Left hindlimb (tissue), 1 donor: ENCODE measurements around the gene TRIM66.

Source experiments
- DNase-seq: peaks from one replicate; pipeline ENCODE4 v3.0.0-alpha.2; 2018

The TRIM66 gene, protein sequence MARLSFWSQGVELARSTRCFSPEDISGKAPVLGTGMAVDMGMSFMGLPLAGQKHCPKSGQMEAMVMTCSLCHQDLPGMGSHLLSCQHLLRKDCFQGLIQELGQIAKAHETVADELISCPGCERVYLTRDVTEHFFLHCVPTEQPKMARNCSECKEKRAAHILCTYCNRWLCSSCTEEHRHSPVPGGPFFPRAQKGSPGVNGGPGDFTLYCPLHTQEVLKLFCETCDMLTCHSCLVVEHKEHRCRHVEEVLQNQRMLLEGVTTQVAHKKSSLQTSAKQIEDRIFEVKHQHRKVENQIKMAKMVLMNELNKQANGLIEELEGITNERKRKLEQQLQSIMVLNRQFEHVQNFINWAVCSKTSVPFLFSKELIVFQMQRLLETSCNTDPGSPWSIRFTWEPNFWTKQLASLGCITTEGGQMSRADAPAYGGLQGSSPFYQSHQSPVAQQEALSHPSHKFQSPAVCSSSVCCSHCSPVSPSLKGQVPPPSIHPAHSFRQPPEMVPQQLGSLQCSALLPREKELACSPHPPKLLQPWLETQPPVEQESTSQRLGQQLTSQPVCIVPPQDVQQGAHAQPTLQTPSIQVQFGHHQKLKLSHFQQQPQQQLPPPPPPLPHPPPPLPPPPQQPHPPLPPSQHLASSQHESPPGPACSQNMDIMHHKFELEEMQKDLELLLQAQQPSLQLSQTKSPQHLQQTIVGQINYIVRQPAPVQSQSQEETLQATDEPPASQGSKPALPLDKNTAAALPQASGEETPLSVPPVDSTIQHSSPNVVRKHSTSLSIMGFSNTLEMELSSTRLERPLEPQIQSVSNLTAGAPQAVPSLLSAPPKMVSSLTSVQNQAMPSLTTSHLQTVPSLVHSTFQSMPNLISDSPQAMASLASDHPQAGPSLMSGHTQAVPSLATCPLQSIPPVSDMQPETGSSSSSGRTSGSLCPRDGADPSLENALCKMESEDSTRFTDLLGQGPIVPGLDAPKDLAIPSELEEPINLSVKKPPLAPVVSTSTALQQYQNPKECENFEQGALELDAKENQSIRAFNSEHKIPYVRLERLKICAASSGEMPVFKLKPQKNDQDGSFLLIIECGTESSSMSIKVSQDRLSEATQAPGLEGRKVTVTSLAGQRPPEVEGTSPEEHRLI (N-terminal part only)

DNA sequence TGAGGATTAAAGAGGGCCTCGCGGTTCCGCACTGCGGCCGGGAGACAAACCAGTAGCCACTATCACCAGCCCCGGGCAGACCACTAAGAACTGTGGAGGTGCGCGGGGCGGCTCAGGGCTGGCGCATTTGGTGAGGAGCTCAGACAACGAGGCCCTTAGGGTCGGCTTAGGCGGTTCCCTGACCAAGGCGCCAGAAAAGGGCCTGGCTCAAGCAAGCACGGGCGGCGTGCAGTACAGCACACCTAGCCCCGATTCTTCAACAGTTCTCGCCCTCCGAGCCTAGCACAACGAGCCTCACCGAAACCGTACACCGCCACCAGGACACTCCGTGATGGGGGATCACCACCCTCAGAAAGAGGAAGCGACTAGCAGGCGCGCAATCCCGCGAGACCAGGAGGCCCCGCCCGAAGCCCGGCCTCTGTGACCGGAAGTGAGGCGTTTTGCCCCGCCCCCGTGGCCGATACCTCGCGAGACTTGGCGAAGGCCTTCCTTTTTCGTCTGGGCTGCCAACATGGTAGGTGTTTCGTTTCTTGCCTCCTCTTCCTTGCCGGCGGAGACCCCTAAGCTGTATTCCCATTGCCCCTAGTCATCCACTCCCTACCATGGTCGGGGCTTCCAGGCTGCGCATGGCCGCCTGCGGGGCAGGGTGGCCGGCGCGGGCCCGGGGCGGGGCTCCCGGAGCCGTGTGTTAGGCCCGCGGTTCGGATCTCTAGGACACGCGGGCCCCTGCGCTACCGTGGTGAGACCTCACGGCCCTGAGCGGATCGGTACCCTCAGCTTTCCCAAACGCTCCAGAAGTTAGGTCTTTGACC is at the start of gene TRIM66, which contains the start of gene RPL27A:
Gene TRIM66, minus strand, starts transcription at position 363 of the 812 bp plus-strand sequence. CDS start 10,391 bp downstream, outside the sequence.
Gene RPL27A, plus strand, starts transcription at position 490 of the 812 bp plus-strand sequence. Its CDS starts 22 bp downstream, at position 512.
- peak; percentile 99 for DNase-seq

DNA sequence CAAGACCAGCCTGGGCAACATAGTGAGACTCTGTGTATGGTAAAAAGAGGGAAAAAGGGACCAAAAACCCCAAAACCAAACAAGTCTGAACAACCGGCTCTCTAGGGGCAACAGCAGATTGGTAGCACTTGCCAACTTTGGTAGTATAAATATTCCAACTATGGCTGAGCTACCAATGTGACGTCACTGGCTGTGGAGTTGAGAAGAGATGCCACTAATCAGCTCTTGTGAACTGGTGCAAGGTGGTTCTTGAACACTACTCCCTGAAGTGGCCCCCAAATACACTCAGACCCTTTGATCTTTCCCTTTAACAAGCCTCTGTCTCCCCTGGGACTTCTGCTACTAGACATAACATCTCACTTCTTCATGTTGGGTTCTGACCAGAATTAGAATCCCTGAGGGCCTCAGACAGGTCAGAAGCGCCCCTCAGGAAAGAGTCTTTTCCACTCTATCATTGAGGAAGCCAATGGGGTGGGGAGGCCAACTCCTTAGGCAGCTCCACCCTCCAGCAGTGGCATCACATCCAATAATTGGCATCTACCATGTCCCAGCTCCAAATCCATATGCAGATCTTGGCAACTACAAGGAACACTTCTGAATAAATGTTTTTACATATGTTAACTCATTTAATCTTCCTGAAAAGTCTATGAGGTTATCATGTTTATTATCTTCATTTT is 49.3 kb upstream of the TRIM66 start:
- DNase-seq: no peak

DNA sequence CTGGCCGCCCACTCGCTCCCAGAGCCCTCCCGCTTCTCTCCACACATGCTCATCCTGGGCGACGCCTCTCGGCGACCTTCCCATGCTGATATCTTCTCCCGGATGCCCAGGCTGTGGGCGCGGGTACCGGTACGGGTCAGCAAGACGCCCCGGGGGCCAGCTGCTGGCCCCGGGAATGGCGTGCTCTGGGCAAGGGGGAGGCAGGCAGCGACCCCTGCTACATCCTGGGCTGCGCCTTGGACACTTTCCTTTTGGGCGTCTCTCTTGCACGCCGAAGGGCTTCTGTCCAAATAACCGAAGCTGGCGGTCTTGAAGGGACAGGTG is 48.2 kb upstream of the TRIM66 start:
- DNase-seq: no peak

DNA sequence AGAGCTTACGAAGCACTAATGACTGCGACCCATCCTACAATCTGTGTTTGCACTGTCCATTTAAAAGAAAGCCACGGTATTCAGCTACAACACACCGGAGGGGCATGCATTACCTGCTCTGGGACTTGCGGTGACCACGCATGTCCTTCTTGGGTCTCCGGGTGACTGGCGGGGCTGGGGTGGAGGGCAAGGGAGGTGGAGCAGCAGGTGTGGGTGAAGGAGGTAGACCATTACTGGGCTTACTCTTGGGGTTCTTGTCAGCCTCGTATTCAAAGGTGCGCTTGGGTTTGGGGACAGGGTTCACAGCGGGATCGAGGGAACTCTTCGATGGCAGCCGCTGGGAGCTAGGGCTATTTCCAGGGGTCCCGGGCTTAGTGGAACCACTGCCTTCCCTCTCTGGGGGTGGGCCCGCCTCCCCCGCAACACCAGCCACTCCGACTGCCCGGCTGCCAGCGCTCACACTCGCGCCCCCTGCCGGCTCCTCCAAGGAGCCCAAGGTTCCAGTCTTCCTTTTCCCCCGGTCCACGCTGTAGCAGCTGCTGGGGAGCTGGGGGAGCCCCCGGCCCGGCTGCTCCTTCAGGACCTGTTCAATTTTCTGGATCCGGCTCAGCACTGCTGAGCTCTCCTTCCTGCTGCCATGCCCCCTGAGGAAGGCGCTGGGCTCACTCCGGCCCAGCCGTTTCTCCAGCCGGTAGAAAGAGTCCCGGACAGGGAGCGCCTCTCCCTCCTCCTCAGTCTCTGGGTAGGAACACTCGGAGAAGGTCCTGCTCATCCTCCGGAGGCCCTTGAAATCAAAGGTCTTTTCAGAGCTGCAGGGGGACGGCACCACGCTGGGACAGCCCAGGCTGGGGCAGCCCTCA is 47.6 kb upstream of the TRIM66 start:
- no peak for DNase-seq

DNA sequence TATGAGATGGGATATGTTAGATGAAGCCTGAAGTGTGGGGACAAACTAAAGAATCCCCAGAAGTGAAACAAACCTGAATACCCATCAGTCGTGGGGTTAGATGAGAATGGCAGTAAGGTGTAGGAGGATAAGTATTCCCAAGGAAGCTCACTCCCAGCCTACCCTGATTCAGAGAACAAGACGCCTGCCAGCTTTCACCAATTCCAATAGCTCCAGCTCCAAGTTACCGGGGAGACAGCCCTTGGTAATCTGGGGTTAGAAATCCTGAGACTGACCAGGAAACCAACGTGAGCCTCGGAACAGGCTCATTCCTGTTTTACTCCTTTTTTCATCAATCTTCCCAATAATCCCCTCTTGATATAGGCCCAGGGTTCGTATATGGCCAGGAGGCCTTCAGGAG is 46.6 kb upstream of the TRIM66 start:
- DNase-seq: no peak

DNA sequence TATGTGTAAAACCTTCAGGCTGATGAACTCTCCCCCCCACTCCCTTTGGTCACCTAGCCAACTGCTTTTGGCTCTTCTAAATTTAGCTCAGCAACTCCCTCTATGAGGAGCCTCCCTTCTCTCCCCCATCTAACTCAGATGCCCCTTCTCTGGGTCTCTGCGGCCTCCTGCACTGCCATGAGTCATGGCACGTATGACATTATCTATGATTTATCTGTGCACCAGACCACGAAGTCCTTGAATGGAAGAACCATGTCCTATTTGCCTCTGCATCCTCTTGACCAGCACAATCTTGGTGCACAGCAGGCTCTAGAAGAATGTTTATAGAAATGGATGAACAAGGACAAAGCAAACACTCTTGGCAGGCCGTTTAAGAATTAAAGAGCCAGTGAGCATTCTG is 46.1 kb upstream of the TRIM66 start:
- no peak for DNase-seq

DNA sequence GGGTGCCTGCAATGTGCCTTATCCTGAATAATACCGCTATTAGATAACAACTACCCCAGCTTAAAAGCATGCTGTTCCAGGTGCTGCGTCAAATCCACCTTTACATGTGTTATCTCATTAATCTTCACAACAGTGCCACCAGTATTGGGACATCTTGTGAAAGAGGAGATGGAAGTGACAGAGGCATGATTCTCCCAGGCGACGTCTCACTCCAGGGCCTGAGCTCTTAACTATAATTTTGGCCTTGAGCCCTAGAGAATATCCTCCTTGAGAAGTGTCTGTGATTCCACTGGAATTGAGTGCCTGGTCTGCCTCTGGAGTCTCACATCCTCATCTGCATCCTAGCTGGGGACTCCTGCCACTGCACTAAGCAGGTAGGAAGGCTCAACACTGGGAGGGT is 43.9 kb upstream of the TRIM66 start:
- no peak for DNase-seq

DNA sequence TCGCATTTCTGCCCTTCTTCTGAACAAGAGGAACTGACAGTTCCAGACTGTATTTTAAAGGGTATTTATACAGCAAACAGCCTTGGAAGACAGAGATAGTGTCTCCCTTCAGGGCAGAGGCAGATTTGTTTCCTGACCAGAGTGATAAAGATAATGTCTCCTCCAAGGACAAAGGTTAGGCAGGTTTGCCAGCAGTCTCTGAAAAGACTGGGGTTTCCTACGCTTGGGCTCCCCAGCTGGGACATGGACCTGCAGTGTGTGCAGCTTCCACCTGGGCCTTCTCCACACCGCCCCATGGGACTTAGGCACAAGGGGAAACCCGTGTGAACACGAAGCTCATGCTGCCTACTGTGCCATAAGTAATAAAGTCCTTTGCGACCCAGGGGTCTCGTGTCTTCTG is 42.2 kb upstream of the TRIM66 start:
- DNase-seq: no peak

DNA sequence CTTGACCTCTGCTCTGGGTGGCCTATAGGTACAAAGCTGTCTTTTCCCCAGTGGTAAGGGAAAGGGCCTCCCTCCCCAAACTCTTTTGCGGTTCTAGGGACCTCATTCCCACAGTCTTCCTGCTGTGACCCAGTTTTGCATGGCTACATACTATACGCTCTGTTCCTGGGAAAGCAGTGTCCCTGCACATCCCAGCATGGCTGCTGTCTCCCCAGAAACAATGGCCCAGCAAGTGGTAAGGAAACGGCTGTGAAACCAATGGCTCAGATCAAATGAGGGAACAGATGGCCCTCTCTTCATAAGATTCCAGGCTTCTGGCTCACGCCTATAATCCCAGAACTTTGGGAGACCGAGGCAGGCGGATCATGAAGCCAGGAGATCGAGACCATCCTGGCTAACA is 41.2 kb upstream of the TRIM66 start:
- DNase-seq: no peak

DNA sequence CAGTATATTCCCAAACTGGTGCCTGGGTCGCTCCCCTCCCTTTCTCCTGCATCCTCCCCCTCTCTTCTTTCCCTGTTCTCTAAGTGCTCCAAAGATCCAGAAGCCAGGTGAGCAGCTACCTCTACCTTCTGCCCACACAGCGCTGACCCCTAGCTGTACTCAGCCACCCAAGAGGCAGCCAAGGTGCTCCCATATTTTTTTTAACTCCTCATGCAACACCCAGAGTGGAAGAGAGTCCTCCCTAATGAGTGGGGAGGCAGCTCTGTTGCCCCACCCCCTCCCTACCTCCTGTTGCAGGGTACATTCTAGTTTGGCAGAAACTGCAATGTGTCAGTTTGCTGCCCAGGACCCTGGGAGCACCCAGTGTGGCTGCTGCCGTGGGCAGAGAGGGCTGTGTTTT is 40.3 kb upstream of the TRIM66 start:
- DNase-seq: no peak

DNA sequence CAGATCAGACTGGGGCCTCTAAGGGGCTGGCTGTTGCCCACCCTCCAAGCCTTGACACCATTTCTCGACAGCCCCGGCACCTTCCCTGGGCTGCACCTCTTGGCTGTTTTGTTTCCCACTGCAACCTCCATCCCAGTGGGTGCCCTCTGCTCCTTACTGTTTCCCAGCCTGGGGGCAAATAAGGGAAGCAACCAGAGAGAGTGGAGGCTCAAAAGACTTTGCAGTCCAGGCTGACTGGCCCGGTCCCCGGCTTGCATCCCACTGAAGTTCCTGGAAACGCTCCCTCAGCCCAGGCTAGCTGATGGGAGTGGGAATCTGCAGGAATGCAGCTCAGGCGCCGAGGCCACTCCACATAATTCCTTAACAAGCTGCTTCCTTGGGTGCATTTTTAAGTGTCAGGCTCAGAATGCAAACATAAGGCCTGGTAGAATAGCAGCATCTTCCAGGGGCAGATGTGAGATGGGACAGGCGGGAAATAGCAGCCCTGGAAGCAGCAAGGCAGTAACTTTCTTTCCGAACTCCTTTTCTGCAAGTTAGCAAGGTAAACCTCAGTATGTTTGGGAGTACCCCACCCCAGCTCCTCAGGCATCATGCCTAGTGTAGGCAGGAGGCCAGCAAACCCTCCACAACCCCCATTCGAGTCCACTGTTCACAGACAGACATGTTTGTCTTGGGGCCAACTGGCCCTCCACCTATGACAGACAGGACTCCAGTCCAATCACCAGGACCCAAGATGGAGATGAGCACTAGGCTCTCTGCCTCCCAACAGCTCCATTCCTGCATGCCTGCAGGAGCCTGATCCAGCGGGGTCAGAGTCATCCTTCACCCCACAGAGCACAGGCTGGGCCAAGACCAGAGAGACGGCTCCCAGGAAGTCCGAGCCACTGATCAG is 39.4 kb upstream of the TRIM66 start:
- peak; percentile 80 for DNase-seq

DNA sequence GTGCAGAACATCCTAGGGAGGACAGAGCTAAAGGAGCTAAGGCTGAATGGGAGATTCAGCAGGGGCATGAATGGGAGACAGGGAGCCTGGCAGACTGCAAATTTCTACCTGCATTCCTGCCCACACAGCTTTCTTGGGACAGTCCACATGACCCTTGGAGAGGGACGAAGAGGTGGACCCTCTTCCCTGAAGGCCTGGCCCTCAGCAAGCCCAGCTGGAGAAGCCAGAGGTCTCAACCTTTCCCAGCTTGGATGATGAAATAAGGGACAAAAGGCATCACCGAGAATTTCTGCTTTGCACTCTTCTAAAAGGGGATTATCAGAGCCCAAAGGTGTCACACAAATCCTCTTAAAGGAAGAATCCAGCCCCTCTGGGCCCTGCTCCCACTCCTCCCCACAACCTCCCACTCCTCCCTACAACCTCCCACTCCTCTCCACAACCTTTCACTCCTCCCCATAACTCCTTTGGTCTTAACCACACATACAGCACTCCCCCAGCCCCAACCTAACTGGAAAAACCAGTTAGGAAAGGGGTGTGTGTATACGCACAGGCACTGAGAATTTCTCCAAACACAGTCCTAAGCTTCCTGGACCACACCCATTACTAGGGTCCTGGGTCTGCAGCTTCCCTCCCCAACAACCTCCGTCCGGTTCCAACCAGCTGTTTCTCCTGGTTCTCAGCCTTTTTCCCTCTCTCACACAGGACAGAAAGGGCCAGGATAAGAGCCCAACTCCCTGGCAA is 38.6 kb upstream of the TRIM66 start:
- DNase-seq: peak; percentile 75

DNA sequence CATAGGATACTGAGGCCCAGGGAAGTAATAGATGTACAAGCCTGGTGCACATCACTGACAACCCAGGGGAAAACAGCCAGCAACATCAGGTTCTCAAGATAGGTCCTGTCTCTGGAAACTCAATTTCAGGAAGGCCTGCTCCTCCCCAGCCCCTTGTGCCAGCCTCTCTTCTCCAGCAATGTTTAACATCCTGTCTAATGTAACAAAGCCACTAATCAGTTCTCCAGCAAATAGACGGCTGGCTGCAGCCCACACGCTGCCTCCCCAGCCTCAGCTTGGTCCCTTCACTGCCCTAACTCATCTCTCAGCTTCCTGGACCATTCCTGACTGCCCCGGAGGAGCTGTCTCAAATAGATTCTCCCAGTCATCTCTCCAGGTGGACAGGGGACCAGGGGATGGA is 37.9 kb upstream of the TRIM66 start:
- no peak for DNase-seq

DNA sequence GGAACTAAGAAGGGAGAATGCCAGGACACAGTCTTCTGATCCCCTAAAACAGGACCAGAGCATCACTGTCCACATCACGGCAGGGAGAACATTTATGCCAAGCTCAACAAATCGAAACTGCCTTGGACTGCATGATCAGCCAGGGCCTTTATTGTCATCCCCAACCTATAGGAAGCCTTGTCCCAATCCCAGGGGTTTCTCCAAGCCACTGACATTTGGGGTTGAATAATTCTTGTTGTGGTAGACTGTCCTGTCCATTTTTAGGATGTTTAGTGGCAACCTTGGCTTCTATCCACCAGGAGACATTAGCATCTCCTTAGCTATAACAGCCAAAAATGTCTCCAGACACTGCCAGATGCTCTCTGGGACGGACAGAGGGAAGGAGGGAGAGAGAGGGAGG is 37.3 kb upstream of the TRIM66 start:
- DNase-seq: no peak

DNA sequence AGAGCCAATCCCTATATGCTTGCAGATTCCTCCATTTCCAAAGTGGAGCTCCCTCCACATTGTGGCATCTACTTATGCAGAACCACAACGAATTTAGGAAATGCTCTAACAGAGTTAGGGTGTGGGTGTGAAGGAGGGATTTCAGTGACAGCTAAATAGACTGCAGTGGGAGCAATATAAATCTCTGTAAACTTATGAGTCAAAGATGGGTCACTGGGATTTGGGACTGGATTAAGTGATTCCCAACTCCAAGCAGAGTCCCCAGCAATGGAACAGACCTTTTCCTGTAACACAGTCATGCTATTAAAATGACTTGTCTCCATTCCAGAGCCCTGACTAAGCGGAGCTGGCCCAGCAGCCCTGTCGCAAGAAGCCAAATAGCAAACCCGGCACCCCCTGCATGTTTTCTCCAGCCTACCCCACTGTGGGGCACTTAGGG is 36.8 kb upstream of the TRIM66 start:
- DNase-seq: peak; percentile 63

DNA sequence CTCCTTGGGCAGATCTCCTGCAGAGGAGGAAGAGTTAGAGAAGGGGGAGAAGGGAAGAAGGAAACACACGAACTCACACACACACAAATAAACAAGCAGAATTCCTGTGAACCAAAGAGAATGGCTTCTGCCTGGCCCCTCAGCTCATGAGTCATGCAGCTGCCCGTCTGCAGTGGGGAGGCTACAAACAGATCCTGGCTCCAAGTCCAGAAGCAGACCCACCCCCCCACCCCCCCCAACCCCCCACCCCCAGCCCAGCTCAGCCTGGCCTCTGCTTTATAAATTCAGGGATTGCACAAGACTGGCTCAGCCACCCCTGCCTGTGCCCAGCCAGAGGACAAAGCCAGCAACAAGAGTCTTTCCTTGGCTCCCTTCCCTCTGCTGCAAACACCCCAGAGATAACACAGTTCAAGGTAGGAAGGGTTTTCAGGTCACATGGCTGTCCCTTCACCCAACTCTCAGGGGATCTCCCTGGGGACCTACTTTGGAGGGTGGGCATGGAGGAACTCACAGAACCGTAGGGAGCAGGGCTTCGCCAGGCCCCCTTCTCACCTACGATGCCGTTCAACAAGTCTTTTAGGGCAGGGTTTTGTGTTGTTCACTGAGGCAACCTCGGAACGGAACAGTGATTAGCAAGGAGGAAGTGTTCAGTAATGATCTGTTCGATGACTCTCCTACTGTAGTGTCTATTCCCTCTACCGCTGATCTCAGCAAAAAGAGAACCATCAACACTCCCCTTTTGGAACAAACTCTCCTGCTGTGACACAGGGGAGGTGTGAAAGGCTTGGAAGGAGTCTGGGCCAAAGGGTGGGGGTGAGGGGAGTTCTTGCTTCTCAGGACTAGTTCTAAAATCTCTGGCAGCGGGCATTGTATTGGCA is 35.6 kb upstream of the TRIM66 start:
- DNase-seq: peak; percentile 68

DNA sequence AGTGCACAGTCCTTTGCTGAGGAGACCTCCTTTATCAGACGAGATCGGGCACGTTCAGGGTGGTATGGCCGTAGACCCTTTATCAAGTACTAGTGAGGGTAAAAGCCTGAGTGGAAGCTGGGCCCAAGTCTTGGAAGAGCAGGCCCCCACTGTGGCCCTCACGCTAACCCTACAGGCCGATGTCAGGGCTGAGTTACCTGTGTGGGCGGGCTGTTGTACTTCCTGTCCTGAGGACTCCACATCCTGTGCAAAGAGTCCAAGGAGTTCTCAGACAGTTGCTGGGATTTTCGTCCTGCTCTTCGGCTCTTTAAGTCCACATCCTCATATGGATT is 35.0 kb upstream of the TRIM66 start:
- no peak for DNase-seq

DNA sequence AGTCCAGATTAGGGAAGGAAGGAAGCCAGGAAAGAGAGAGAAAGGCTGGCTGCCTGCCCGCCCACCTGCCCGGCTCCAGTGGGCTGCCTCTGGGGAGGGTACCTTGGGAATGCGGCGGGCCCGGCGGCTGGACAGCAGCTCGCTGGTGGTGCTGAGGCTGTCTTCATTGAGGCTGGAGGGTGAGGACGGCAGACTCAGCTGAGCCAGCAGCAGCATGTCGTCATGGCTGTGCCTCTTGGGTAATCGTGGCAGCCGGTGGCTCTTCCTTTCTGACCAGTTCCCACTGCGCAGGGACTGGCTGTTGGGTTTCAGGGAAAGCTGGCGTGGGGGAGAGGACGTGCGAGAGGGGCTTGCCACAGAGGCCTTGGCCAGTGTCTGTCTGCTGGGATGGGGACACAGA is 33.0 kb upstream of the TRIM66 start:
- DNase-seq: no peak
